NCI-H146 treated with DMSO at 0.1 percent for 48 hours (cell line): ENCODE data around the gene JPH2.
A peak's percentile ranks its signal among the peaks of the same experiment; 100 is the strongest.

Source experiments
- DNase-seq: peaks from one replicate; lab custom pipeline; 2025; ENCODE audit not compliant: unreplicated experiment; lab: John Stamatoyannopoulos, UW

The JPH2 gene

DNA sequence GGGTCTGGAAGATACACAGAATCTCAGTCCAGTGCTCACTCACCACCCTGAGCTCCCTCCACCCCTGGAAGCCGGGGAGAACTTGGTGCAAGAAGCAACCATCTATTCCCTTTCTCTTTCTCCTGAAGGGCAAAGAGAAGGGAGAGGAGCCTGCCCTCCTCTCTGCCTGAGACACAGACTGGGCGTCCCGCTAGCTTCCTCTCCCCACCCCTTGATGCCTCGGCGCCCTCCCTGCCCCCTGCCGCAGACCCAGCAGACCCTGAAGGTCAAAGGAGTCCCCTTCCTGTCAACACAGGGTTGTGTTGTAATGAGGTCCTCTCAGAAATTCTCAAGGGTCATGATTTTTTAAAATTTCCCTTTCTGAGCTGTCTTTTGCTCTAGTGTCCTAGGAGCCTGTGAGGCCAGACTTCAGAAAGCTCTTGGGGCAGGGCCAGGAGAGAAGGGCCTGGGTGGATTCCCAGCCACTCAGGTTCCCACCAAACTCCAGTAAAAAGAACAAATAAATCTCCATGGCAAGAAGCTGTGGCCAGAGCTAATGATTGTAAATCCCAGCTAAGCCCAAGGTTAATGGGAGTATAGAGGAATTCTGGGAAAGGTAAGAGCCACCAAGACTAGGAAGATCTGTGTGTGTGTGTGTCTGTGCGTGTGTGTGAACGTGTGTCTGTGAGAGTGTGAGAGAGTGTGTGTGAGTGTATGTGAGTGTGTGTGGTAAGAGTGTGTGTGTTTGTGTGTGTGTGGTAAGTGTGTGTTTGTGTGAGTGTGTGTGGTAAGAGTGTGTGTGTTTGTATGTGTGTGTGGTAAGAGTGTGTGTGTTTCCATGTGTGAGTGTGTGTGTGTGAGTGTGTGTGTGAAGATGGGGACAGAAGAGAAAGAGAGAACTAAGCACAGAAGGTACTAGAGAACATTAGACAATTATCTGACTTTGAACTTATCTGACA is 1.1 kb upstream of the JPH2 start:
- no peak for DNase-seq

GRCh38 chr20:44186674-44187053 is 324 bp downstream of the JPH2 start:
- no peak for DNase-seq

DNA sequence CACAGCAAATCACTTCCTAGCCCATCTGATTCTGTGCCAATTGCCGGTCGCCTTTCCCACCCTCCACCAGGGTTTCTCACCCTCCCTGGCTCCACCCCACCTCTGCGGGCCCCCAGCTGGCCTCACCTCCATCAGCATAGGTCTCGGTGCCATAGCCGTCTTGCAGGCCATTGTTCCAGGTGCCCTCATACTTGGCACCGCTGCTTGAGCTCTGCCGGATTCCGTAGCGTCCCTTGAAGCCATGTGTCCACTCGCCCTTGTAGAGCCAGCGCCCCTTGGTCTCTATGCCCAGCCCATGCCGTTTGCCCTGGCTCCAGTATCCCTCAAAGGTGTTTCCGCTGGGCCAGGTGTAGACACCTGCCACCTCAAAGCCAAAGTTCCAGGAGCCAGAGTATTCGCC is 787 bp downstream of the JPH2 start:
- no peak for DNase-seq

DNA sequence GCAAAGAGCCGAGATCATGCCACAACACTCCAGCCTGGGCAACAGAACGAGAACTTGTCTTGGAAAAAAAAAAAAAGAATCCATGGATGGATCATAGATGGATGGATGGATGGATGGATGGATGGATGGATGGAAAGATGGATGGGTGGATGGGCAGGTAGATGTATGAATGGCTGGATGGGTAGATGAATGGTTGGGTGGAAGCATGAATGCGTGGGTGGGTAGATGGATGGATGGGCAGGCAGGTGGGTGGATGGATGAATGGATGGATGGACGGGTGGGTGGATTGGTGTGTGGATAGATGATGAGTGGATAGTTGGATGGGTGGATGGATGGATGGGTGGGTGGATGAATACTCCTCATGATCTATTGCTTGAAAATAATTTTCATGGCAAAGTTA is 1.4 kb downstream of the JPH2 start:
- DNase-seq, result no peak

DNA sequence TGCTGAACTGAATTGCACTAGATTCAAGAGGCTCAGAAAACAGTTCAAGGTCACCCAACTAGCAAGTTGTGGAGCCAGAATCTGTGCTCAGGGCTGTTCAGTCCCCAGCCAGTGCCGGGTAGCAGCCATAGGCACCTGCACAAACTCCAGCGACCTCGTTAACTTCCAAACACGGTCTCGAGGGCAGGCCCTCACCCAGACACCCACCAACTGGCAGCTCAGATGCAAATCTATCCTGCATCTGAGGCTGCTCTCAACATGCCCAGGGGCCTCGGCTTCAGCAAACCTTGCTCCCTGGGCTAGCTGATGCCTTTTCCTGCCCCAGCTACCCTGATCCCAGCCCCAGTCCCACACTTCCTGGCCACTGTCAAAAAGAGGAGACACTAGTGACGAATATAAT is 3.7 kb downstream of the JPH2 start:
- no peak for DNase-seq

- no peak for DNase-seq
These were observed 4.1 kb downstream of the JPH2 start for GRCh38 chr20:44182863-44183262.

DNA sequence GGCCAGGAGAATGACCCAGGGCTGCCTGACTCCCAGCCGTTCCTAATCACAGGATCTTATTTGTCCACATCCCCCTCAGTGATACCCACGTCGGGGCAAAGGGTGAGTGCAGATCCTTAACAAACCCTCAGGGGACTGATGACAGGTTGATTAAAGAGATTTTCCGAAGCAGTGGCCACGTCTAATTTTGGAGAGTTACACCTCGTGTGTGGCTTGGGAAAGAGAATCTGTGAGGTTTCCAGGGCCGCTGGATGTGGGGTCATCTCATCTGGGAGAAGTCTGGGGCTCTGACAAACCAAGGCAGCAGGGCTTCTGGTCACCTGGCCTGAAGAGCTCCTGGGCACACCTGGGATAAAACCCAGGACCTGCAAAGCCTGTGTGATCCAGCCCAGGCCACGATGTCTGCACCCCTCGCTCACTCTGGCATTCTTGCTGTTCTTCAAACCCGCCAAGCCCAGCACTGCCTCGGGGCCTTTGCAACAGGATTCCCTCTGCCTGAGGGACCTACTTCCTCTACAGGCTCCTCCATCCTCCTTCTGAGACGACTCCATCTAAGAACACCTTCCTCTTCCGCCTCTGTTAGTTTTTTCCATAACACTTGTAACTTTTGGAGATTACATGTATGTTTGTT is 4.7 kb downstream of the JPH2 start:
- DNase-seq, result no peak

GRCh38 chr20:44181611-44182010 is 5.4 kb downstream of the JPH2 start:
- DNase-seq, result peak; percentile 91

DNA sequence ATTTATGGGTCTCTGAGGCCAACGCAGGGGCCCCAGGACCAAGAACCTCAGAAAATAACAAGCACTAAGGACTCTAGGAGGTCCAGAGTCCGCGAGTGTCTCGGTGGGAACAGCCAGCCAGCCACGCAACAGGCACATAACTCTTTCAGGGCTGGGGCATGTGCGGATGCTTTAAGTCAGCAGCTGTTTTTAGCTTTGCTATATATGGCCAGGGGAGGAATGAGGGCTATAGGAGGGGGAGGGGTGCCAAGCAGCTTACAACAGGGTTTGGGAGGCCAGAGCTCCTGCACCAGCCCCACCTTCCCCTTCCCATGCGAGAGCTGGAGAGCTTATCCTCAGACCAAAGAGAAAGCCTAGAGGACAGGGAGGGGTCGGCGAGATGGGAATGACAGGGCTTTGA is 6.2 kb downstream of the JPH2 start:
- no peak for DNase-seq

- no peak for DNase-seq
These were observed 10.0 kb downstream of the JPH2 start for GRCh38 chr20:44176833-44177534.

GRCh38 chr20:44174996-44175765 is 11.8 kb downstream of the JPH2 start:
- no peak for DNase-seq

DNA sequence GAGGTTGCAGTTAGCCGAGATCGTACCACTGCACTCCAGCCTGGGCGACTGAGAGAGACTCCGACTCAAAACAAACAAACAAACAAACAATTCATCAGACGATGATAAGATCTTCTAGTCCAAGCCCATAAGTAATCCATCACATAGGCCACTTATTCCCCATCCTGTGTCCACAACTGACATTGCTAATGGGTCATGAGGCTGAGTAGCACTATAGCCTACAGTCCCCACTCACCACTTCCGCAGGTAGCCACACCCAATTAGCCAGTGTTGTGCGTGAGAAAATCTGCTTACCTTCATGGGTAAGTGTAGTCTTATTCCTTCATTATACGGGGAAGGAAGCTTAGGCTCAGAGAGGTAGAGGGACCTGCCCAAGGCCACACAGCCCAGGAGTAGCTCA is 13.1 kb downstream of the JPH2 start:
- DNase-seq, result no peak

- DNase-seq, result no peak
These were observed 13.9 kb downstream of the JPH2 start for GRCh38 chr20:44173116-44173515.

DNA sequence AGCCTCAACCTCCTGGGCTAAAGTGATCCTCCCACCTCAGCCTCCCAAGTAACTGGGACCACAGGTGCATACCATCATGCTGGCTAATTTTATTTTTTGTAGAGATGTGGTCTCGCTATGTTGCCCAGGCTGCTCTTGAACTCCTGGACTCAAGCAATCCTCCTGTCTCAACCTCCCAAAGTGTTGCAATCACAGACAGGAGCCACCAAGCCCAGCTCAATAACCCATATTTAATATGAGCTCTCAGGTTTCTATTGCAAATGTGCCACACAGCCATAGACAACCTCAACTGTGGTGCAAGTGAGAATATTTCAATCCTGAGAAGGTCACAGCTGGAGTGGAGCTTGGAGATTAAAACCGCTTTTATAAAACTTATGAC is 14.4 kb downstream of the JPH2 start:
- DNase-seq, result no peak

DNA sequence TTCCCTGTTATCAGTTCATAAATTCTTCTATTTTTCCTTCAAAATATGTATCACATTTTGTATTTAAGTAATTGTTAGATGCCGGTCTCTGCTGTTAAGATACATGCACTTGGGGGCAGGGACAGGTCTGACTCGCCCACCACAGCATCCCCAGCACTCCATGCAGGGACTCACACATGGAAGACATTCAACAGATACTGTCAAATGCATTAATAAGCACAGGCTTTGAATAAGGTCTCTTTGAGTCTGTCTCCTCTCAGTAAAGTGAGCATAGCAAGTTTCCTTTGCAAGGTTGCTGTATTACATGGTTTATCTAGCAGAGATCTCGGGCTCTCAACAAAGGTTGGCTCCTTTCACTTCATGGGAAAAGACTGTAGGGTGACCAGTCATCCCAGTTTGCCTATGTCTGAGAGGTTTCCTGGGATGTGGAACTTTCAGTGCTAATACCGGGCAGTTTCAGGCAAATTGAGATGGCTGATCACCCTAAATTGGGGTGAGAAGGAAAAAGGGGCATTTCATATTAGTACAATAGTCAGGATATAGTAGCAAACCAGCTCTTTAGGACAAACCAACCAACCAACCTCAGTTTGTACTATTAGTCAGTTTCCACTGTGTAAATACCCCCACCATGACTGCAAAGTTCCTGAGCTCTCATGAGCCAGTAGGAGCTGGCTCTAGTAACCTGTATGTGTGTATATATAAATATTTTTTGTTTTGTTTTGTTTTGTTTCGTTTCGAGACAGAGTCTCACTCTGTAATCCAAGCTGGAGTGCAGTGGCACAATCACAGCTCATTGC is 15.0 kb downstream of the JPH2 start:
- DNase-seq, result no peak

DNA sequence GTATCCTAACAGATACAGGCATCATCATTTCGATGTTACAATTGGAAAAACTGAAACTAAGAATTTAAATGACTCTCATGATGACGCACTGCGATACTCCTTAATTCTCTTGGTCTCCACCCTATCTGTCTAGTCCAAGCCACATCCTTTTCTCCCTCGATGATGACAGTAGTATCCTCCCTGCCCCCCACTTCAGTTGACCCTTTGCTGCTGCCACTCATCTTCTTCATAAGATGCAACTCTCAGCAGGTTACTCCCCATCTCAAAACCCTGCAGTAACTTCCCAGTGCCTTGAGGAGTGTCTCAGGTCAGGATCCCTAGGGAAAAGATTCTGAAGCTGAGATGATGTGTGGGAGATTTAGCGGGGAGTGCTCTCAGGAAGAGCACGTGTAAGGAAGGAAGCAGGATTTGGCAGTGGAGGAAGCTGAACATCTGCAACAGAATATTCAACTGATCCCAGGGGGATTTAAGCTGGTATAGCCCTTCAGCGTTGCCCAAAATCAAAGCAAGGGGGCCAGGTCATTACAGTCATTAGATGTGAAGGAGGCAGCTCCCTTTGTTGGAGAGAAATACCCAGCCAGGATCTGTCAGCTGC is 16.1 kb downstream of the JPH2 start:
- DNase-seq, result no peak

DNA sequence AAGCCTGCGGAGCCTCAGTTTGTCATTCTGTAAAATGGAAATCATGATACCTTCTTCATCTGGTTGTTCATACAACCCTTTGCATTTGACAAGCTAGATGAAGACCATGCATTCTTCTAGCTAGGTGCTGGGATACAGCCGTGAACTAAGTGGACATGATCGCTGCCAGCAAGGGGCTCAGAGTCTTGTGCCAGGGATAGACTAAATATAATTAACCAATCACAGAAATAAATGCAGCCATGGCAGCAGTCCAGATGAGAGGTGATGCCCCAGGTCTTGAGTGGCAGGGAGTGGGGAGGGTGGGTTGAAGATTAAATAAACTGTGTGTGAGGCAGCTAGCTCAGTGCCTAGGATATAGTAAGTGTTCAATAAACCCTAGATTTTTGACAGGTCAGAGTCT is 19.3 kb downstream of the JPH2 start:
- DNase-seq, result no peak

- DNase-seq, result no peak
These were observed 20.5 kb downstream of the JPH2 start for GRCh38 chr20:44166477-44166876.

GRCh38 chr20:44166008-44166407 is 21.0 kb downstream of the JPH2 start:
- no peak for DNase-seq

- no peak for DNase-seq
These were observed 26.9 kb downstream of the JPH2 start for GRCh38 chr20:44160133-44160532.
